H1 (cell line): ENCODE data around the gene PHACTR1. TPM values are rescaled to one million over a fixed set of nuclear protein-coding genes. Genes with fewer than 3 reads are reported as not detected.

Experiments used
- ATF2 ChIP-seq: IDR thresholded peaks from 2 replicates; pipeline ENCODE4 v1.6.1; 2012; ENCODE audit warnings: low read length, inconsistent platforms
- KDM4A ChIP-seq: IDR thresholded peaks from one replicate; pipeline ENCODE4 v1.7.1; 2012; ENCODE audit warnings: low read depth, mild to moderate bottlenecking, moderate library complexity, low read length, inconsistent platforms; ENCODE audit not compliant: severe bottlenecking
- polyA plus RNA-seq, 7 experiments: library from polyadenylated mRNA; depleted of rRNA in 3 of 7; stranded (reverse) in 5 of 7; unstranded in 2 of 7; fragments of >200 nt in 5 of 7; fragments of 200-250 nt in 2 of 7; gene quantifications; 1 replicate in 5 of 7; 2 replicates in 1 of 7; 4 replicates in 1 of 7; pipeline versions ENCODE4 v1.2.1 to v1.2.3, GENCODE V29; 2011 to 2013; ENCODE audit warnings: missing spikeins in 2 of 7, mixed read lengths in 2 of 7
- total RNA-seq: library from RNA; stranded (reverse); fragmentation: NEBNext Ultra II Directional; extraction: Animal tissue kit (Norgen Biotek cat#: 25700); gene quantifications from 2 replicates; pipeline ENCODE4 v1.2.1, GENCODE V29; 2021

Gene PHACTR1
- total and polyA plus RNA-seq, 2 of the 8 experiments (the other 6 are each of a cell fraction or from before 2014, with no cell fraction given), result 3.9 to 17.1 TPM

DNA sequence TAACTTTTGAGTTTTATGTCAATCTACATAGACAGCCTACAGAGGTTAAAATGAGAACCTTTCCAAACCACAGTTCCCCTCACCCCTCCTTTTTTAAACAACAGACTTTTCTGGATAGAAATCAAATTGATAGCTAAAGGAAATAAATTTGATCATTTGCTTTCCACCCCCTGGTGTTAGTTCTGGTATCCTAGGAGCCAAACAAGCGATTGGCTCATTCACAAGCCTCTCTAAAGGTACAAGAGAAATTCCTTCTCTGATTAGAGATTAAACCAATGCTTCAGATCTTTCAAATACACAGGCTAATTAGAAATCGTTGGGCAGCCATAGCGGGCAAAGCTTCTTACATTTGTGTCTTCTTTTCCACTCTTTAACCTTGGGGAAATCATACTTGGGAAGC, 379.5 kb downstream of the PHACTR1 start (continued):
- TF ChIP-seq KDM4A (no peak), ATF2 (no peak)
- TF ChIP-seq, all 59 proteins: peak for 0
